ENCODE data around the gene ABTB2. TPM values are rescaled to one million over a fixed set of nuclear protein-coding genes. Genes with fewer than 3 reads are reported as not detected.

Gene ABTB2
- total and polyA plus RNA-seq, 2 experiments from 2014 or later, result 2.6 to 12.1 TPM

- Histone ChIP-seq H4K20me1 (replicated peaks; ENCODE audit: insufficient read depth) (no peaks in the 10 kb centered on the region), H2AFZ (no peak overlapping the region), H3K9me2 (ENCODE audit: insufficient read depth) (no peaks in the 10 kb centered on the region), H3K79me2 (replicated peaks; ENCODE audit: insufficient read depth) (no peaks in the 10 kb centered on the region), H3K27me3 (ENCODE audit: insufficient read depth) (no peaks in the 10 kb centered on the region), H3K27ac (ENCODE audit: low read depth) (no peak overlapping the region), H3K4me1 (ENCODE audit: insufficient read depth) (peaks cover 11% of the 10 kb centered on the region), H3K4me3 (no peak overlapping the region), H3K4me2 (0 out of 2 replicates have a peak overlapping the region, but pooled peaks have one; percentile 14), H3F3A (replicated peaks; ENCODE audit: low read depth) (no peaks in the 10 kb centered on the region), H3K36me3 (ENCODE audit: insufficient read depth) (no peaks in the 10 kb centered on the region)
- Mint-ChIP-seq H3K9me3 (no peaks in the 10 kb centered on the region; the same call in 2 of the 3 replicates), H3K36me3 (ENCODE audit: low read depth) (no peaks in the 10 kb centered on the region), H3K27ac (peak overlapping the region; percentile 50), H3K4me1 (peaks cover 21% of the 10 kb centered on the region), H3K27me3 (ENCODE audit: insufficient read depth, low read depth, poor library complexity) (peaks cover 10% of the 10 kb centered on the region), H3K4me3 (no peak overlapping the region)
- no peak for TF ChIP-seq POLR2AphosphoS5 (IDR thresholded peaks at IDR 0.05; ENCODE audit: low read depth)
- DNase-seq (ENCODE audit: low spot score), result no peak
- ATAC-seq, result peak; percentile 65
These were observed 134.6 kb downstream of the ABTB2 start for GRCh38 chr11:34223021-34223813.

DNA sequence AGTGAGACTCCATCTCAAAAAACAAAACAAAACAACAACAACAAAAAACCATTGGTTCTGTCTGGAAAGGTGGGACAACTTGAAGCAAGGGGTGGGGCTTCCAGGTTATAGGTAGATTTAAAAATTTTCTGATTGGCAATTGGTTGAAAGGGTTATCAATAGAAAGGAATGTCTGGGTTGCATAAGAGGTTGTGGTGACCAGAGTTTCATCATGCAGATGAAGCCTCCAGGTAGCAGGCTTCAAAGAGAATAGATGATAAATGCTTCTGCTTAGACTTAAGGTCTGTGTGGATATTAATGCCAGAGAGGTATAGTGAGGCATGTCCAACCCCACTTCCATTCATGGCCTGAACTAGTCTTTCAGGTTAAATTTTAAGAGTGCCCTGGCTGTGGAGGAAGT is 135.8 kb downstream of the ABTB2 start:
- H3K27me3 Mint-ChIP-seq (ENCODE audit: insufficient read depth, low read depth, poor library complexity), result peaks cover 10% of the 10 kb centered on the region
- Histone ChIP-seq H3K4me2 (no peak overlapping the region), H3K4me1 (ENCODE audit: insufficient read depth) (peaks cover 11% of the 10 kb centered on the region), H3K4me3 (no peak overlapping the region), H3K79me2 (replicated peaks; ENCODE audit: insufficient read depth) (no peaks in the 10 kb centered on the region), H3K36me3 (ENCODE audit: insufficient read depth) (no peaks in the 10 kb centered on the region), H3K27ac (ENCODE audit: low read depth) (no peak overlapping the region), H4K20me1 (replicated peaks; ENCODE audit: insufficient read depth) (no peaks in the 10 kb centered on the region), H2AFZ (no peak overlapping the region), H3K9me2 (ENCODE audit: insufficient read depth) (no peaks in the 10 kb centered on the region), H3F3A (replicated peaks; ENCODE audit: low read depth) (no peaks in the 10 kb centered on the region), H3K27me3 (ENCODE audit: insufficient read depth) (no peaks in the 10 kb centered on the region)
- DNase-seq (ENCODE audit: low spot score) (no peak), ATAC-seq (no peak)
- H3K27ac Mint-ChIP-seq, result 0 out of 2 replicates have a peak overlapping the region, but pooled peaks have one; percentile 56
- H3K4me1 Mint-ChIP-seq, result peaks cover 21% of the 10 kb centered on the region
- no peak overlapping the region for H3K4me3 Mint-ChIP-seq
- H3K9me3 Mint-ChIP-seq, result no peaks in the 10 kb centered on the region
- H3K36me3 Mint-ChIP-seq (ENCODE audit: low read depth), result no peaks in the 10 kb centered on the region
- no peak for TF ChIP-seq CREB1 (CRISPR knock-in tag; IDR thresholded peaks at IDR 0.05; ENCODE audit: low read depth)
- no peak for TF ChIP-seq EZH2 (IDR thresholded peaks at IDR 0.05; ENCODE audit: low read depth, unreplicated experiment)
- TF ChIP-seq POLR2AphosphoS5 (IDR thresholded peaks at IDR 0.05; ENCODE audit: low read depth), result no peak
- TF ChIP-seq, protein P1, sequence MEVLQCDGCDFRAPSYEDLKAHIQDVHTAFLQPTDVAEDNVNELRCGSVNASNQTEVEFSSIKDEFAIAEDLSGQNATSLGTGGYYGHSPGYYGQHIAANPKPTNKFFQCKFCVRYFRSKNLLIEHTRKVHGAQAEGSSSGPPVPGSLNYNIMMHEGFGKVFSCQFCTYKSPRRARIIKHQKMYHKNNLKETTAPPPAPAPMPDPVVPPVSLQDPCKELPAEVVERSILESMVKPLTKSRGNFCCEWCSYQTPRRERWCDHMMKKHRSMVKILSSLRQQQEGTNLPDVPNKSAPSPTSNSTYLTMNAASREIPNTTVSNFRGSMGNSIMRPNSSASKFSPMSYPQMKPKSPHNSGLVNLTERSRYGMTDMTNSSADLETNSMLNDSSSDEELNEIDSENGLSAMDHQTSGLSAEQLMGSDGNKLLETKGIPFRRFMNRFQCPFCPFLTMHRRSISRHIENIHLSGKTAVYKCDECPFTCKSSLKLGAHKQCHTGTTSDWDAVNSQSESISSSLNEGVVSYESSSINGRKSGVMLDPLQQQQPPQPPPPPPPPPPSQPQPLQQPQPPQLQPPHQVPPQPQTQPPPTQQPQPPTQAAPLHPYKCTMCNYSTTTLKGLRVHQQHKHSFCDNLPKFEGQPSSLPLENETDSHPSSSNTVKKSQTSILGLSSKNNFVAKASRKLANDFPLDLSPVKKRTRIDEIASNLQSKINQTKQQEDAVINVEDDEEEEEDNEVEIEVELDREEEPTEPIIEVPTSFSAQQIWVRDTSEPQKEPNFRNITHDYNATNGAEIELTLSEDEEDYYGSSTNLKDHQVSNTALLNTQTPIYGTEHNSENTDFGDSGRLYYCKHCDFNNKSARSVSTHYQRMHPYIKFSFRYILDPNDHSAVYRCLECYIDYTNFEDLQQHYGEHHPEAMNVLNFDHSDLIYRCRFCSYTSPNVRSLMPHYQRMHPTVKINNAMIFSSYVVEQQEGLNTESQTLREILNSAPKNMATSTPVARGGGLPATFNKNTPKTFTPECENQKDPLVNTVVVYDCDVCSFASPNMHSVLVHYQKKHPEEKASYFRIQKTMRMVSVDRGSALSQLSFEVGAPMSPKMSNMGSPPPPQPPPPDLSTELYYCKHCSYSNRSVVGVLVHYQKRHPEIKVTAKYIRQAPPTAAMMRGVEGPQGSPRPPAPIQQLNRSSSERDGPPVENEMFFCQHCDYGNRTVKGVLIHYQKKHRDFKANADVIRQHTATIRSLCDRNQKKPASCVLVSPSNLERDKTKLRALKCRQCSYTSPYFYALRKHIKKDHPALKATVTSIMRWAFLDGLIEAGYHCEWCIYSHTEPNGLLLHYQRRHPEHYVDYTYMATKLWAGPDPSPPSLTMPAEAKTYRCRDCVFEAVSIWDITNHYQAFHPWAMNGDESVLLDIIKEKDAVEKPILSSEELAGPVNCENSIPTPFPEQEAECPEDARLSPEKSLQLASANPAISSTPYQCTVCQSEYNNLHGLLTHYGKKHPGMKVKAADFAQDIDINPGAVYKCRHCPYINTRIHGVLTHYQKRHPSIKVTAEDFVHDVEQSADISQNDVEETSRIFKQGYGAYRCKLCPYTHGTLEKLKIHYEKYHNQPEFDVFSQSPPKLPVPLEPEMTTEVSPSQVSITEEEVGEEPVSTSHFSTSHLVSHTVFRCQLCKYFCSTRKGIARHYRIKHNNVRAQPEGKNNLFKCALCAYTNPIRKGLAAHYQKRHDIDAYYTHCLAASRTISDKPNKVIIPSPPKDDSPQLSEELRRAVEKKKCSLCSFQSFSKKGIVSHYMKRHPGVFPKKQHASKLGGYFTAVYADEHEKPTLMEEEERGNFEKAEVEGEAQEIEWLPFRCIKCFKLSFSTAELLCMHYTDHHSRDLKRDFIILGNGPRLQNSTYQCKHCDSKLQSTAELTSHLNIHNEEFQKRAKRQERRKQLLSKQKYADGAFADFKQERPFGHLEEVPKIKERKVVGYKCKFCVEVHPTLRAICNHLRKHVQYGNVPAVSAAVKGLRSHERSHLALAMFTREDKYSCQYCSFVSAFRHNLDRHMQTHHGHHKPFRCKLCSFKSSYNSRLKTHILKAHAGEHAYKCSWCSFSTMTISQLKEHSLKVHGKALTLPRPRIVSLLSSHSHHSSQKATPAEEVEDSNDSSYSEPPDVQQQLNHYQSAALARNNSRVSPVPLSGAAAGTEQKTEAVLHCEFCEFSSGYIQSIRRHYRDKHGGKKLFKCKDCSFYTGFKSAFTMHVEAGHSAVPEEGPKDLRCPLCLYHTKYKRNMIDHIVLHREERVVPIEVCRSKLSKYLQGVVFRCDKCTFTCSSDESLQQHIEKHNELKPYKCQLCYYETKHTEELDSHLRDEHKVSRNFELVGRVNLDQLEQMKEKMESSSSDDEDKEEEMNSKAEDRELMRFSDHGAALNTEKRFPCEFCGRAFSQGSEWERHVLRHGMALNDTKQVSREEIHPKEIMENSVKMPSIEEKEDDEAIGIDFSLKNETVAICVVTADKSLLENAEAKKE (CRISPR knock-in tag; IDR thresholded peaks at IDR 0.05), result no peak
- TF ChIP-seq EZH2phosphoT487 (IDR thresholded peaks at IDR 0.05; ENCODE audit: unreplicated experiment), result no peak
- TF ChIP-seq, protein P2, sequence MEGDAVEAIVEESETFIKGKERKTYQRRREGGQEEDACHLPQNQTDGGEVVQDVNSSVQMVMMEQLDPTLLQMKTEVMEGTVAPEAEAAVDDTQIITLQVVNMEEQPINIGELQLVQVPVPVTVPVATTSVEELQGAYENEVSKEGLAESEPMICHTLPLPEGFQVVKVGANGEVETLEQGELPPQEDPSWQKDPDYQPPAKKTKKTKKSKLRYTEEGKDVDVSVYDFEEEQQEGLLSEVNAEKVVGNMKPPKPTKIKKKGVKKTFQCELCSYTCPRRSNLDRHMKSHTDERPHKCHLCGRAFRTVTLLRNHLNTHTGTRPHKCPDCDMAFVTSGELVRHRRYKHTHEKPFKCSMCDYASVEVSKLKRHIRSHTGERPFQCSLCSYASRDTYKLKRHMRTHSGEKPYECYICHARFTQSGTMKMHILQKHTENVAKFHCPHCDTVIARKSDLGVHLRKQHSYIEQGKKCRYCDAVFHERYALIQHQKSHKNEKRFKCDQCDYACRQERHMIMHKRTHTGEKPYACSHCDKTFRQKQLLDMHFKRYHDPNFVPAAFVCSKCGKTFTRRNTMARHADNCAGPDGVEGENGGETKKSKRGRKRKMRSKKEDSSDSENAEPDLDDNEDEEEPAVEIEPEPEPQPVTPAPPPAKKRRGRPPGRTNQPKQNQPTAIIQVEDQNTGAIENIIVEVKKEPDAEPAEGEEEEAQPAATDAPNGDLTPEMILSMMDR (conservative IDR thresholded peaks at IDR 0.05; ENCODE audit: low read depth in 2 of 2), result no peak
- TF ChIP-seq, protein P3, sequence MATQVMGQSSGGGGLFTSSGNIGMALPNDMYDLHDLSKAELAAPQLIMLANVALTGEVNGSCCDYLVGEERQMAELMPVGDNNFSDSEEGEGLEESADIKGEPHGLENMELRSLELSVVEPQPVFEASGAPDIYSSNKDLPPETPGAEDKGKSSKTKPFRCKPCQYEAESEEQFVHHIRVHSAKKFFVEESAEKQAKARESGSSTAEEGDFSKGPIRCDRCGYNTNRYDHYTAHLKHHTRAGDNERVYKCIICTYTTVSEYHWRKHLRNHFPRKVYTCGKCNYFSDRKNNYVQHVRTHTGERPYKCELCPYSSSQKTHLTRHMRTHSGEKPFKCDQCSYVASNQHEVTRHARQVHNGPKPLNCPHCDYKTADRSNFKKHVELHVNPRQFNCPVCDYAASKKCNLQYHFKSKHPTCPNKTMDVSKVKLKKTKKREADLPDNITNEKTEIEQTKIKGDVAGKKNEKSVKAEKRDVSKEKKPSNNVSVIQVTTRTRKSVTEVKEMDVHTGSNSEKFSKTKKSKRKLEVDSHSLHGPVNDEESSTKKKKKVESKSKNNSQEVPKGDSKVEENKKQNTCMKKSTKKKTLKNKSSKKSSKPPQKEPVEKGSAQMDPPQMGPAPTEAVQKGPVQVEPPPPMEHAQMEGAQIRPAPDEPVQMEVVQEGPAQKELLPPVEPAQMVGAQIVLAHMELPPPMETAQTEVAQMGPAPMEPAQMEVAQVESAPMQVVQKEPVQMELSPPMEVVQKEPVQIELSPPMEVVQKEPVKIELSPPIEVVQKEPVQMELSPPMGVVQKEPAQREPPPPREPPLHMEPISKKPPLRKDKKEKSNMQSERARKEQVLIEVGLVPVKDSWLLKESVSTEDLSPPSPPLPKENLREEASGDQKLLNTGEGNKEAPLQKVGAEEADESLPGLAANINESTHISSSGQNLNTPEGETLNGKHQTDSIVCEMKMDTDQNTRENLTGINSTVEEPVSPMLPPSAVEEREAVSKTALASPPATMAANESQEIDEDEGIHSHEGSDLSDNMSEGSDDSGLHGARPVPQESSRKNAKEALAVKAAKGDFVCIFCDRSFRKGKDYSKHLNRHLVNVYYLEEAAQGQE (IDR thresholded peaks at IDR 0.05; ENCODE audit: unreplicated experiment), result no peak
- TF ChIP-seq ZNF331 (CRISPR knock-in tag; IDR thresholded peaks at IDR 0.05; ENCODE audit: low read depth), result no peak
- no peak for TF ChIP-seq ZNF114 (CRISPR knock-in tag; IDR thresholded peaks at IDR 0.05)

All from GM23338 (cell line).